Hepatocyte (in vitro differentiated cells): ENCODE results near the gene SETD3. TPM values are rescaled to one million over a fixed set of nuclear protein-coding genes. Genes with fewer than 3 reads are reported as not detected.

Experiments used
- DNase-seq: peaks from one replicate; pipeline ENCODE4 v3.0.0-alpha.2; 2016; ENCODE audit warnings: low spot score
- H2AFZ ChIP-seq: fragments of 200-600 bp; sonication (generic); 2 replicates; pipeline ENCODE4 v1.6.0; 2016; ENCODE audit warnings: antibody characterized with exemption, mild to moderate bottlenecking
- H3K27ac ChIP-seq: fragments of 200-600 bp; sonication (generic); 2 replicates; pipeline ENCODE4 v1.5.1; 2016; ENCODE audit warnings: mild to moderate bottlenecking
- H3K27me3 ChIP-seq: fragments of 200-600 bp; sonication (generic); 2 replicates; pipeline ENCODE4 v1.6.1; 2016
- H3K36me3 ChIP-seq: fragments of 200-600 bp; sonication (generic); replicated peaks from 2 replicates; pipeline ENCODE4 v1.5.1; 2016; ENCODE audit warnings: low read depth; ENCODE audit not compliant: insufficient read depth
- H3K4me1 ChIP-seq: fragments of 200-600 bp; sonication (generic); 2 replicates; pipeline ENCODE4 v1.5.1; 2016; ENCODE audit warnings: mild to moderate bottlenecking, moderate library complexity; ENCODE audit not compliant: insufficient read depth
- H3K4me2 ChIP-seq: fragments of 200-600 bp; sonication (generic); 2 replicates; pipeline ENCODE4 v1.6.0; 2016
- H3K4me3 ChIP-seq: fragments of 200-600 bp; sonication (generic); 2 replicates; pipeline ENCODE4 v1.5.1; 2016; ENCODE audit warnings: mild to moderate bottlenecking
- H3K79me2 ChIP-seq: fragments of 200-600 bp; sonication (generic); 2 replicates; pipeline ENCODE4 v1.6.0; 2017; ENCODE audit warnings: mild to moderate bottlenecking
- H3K9me2 ChIP-seq: fragments of 200-600 bp; sonication (generic); replicated peaks from 2 replicates; pipeline ENCODE4 v1.6.0; 2017; ENCODE audit warnings: mild to moderate bottlenecking; ENCODE audit not compliant: insufficient read depth
- H3K9me3 ChIP-seq: fragments of 200-600 bp; sonication (generic); 2 replicates; pipeline ENCODE4 v1.5.1; 2016; ENCODE audit warnings: low read depth, mild to moderate bottlenecking
- H4K20me1 ChIP-seq: fragments of 200-600 bp; sonication (generic); 2 replicates; pipeline ENCODE4 v1.6.0; 2016; ENCODE audit warnings: mild to moderate bottlenecking; ENCODE audit not compliant: insufficient read depth, poor library complexity, severe bottlenecking
- EZH2 ChIP-seq: fragments of 200-600 bp; sonication (generic); IDR thresholded peaks from 2 replicates; pipeline ENCODE4 v1.6.1; 2016; ENCODE audit warnings: antibody characterized with exemption, mild to moderate bottlenecking, borderline replicate concordance
- EZH2phosphoT487 ChIP-seq: fragments of 200-600 bp; sonication (generic); IDR thresholded peaks from one replicate; pipeline ENCODE4 v1.6.1; 2018; ENCODE audit warnings: antibody characterized with exemption, mild to moderate bottlenecking, low read depth, moderate library complexity; ENCODE audit not compliant: unreplicated experiment, severe bottlenecking
- WGBS: methylation state at CpG from one replicate; pipeline ENCODE4 v1.1.6; 2016; ENCODE audit warnings: low lambda C conversion rate; ENCODE audit errors: missing lambda C conversion rate; 5-methylcytosine and 5-hydroxymethylcytosine counted together
- polyA plus RNA-seq: library from polyadenylated mRNA; unstranded; fragments of >200 nt; fragmentation: Nextera tagmentation; extraction: Ambion mirVana; gene quantifications from 2 replicates; pipeline ENCODE4 v1.2.1, GENCODE V29; 2016
- total RNA-seq: library from RNA; depleted of rRNA; stranded (reverse); fragments of >200 nt; gene quantifications from 2 replicates; pipeline ENCODE4 v1.2.3, GENCODE V29; 2014
- TF ChIP-seq, protein P1 (sequence below): fragments of 200-600 bp; sonication (generic); IDR thresholded peaks from 2 replicates; pipeline ENCODE4 v1.5.1; 2016; ENCODE audit warnings: antibody characterized with exemption, mild to moderate bottlenecking; ENCODE audit not compliant: poor library complexity

SETD3 gene
- total and polyA plus RNA-seq, 2 experiments from 2014 or later: 43.6 to 60.2 TPM

DNA sequence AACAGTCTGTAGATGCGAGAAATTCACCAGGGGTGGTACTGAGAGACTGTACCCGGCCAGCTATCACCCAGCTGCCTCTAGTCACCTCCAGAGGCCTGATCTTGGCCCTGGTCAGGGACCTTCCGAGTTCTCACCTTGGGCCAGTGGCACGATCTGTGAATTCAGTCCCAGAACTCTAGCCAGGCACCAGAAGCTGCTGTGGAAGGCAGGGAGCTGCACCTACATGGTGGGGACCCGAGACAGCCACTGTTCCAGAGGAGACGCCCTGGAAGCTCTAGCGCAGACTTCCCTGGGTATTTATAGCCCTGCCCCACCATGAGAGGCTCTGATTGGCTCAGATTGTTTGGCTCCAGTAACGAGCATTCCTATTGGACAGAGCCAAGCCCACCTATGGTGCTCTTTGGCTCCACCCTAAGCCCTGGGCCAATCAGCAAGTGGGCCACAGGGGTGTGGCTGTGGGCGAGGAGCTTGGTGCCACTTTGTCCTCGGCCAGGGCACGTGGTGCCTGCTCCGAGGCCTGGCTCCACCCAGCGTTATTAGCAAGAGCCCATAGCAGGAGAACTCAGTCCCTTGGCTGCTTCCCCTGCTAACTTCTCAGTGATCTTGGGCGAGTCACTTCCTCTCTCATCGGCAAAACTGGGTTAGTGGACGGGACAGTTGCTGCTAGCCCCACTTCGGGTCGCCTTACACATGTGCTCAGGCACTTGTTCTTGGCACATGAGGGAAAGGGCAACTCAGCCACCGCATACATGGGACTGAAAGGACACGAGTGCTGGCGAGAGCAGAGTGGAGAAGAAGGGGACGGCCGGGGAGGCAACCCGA is 119.7 kb downstream of the SETD3 start:
- no peak for DNase-seq
- TF ChIP-seq, protein P1, sequence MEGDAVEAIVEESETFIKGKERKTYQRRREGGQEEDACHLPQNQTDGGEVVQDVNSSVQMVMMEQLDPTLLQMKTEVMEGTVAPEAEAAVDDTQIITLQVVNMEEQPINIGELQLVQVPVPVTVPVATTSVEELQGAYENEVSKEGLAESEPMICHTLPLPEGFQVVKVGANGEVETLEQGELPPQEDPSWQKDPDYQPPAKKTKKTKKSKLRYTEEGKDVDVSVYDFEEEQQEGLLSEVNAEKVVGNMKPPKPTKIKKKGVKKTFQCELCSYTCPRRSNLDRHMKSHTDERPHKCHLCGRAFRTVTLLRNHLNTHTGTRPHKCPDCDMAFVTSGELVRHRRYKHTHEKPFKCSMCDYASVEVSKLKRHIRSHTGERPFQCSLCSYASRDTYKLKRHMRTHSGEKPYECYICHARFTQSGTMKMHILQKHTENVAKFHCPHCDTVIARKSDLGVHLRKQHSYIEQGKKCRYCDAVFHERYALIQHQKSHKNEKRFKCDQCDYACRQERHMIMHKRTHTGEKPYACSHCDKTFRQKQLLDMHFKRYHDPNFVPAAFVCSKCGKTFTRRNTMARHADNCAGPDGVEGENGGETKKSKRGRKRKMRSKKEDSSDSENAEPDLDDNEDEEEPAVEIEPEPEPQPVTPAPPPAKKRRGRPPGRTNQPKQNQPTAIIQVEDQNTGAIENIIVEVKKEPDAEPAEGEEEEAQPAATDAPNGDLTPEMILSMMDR: no peak
- no peak for TF ChIP-seq EZH2
- TF ChIP-seq EZH2phosphoT487: no peak
- H3K36me3 ChIP-seq: no peaks in the 10 kb centered on the region
- 93% methylated on average over 24 of the region's 24 CpGs for WGBS
- no peaks in the 10 kb centered on the region for H3K9me2 ChIP-seq
- no peaks in the 10 kb centered on the region for H3K27me3 ChIP-seq
- no peaks in the 10 kb centered on the region for H3K9me3 ChIP-seq
- no peaks in the 10 kb centered on the region for H3K79me2 ChIP-seq
- no peak overlapping the region for H3K4me2 ChIP-seq
- H3K4me3 ChIP-seq: no peak overlapping the region
- H4K20me1 ChIP-seq: no peaks in the 10 kb centered on the region
- no peak overlapping the region for H2AFZ ChIP-seq
- H3K4me1 ChIP-seq: no peaks in the 10 kb centered on the region
- H3K27ac ChIP-seq: no peak overlapping the region

GRCh38 chr14:99359906-99360305 is 120.8 kb downstream of the SETD3 start:
- Histone ChIP-seq H3K4me1 (no peaks in the 10 kb centered on the region), H4K20me1 (no peaks in the 10 kb centered on the region), H3K27me3 (no peaks in the 10 kb centered on the region), H2AFZ (no peak overlapping the region), H3K4me2 (no peak overlapping the region), H3K27ac (no peak overlapping the region), H3K9me3 (no peaks in the 10 kb centered on the region), H3K79me2 (no peaks in the 10 kb centered on the region), H3K4me3 (no peak overlapping the region), H3K36me3 (no peaks in the 10 kb centered on the region), H3K9me2 (no peaks in the 10 kb centered on the region)
- DNase-seq: no peak
- WGBS: 87% methylated on average over 5 of the region's 5 CpGs
- no peak for TF ChIP-seq EZH2
- TF ChIP-seq, protein P1: no peak
- no peak for TF ChIP-seq EZH2phosphoT487

DNA sequence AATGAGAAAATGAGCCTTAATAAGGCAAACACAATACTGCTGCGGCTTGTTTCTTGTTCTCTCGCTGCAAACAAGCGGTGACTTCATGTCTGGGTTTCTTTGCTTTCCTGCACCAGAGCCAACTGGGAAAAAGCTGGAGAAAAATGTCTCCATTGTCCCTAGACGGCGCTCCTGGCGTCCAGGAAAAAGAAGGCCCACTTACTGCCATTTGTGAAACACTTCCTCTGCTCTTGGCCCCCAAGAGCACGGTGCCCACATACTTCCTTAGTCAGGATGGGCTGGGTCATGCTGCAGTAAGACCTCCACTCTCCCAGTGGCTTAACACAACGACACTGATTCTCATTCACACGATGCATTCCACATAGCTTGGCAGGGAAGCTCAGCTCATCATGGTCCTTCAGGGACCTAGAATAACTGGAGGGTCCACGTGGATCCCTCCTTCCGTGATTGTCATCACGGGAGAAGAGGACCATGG is 122.7 kb downstream of the SETD3 start:
- Histone ChIP-seq H3K4me1 (no peaks in the 10 kb centered on the region), H3K27me3 (no peaks in the 10 kb centered on the region), H3K27ac (no peak overlapping the region), H3K36me3 (no peaks in the 10 kb centered on the region), H3K9me2 (no peaks in the 10 kb centered on the region), H4K20me1 (no peaks in the 10 kb centered on the region), H3K79me2 (no peaks in the 10 kb centered on the region), H3K4me3 (no peak overlapping the region), H3K4me2 (no peak overlapping the region), H2AFZ (no peak overlapping the region), H3K9me3 (no peaks in the 10 kb centered on the region)
- DNase-seq: no peak
- 84% methylated on average over 12 of the region's 12 CpGs for WGBS
- TF ChIP-seq, protein P1: no peak
- no peak for TF ChIP-seq EZH2
- TF ChIP-seq EZH2phosphoT487: no peak
